RWPE2 (cell line): Measurements from ENCODE around the gene SC5D.

Experiments used
- ATAC-seq: fragments of 200-7000 bp; cut with Tn5 transposase; 3 replicates; pipeline ENCODE4 v1.9.1; 2021; ENCODE audit warnings: low read depth
- DNase-seq: peaks from one replicate; pipeline ENCODE4 v3.0.0-alpha.2; 2020; ENCODE audit warnings: low spot score
- H3K27ac ChIP-seq: fragments of 450-650 bp; 2 replicates; pipeline ENCODE4 v1.5.1; 2017; ENCODE audit warnings: mild to moderate bottlenecking; ENCODE audit not compliant: poor library complexity, severe bottlenecking
- H3K27me3 ChIP-seq: fragments of 250-450 bp; sonication (Bioruptor Pico); 2 replicates; pipeline ENCODE4 v1.5.1; 2021; ENCODE audit warnings: mild to moderate bottlenecking, moderate library complexity; ENCODE audit not compliant: insufficient read depth, poor library complexity, severe bottlenecking
- H3K36me3 ChIP-seq: fragments of 250-450 bp; sonication (Bioruptor Pico); 2 replicates; pipeline ENCODE4 v1.5.1; 2020; ENCODE audit warnings: low read depth, mild to moderate bottlenecking, moderate library complexity
- H3K4me1 ChIP-seq: fragments of 250-450 bp; sonication (Bioruptor Pico); 2 replicates; pipeline ENCODE4 v1.5.1; 2021; ENCODE audit warnings: mild to moderate bottlenecking, moderate library complexity; ENCODE audit not compliant: insufficient read depth, poor library complexity, severe bottlenecking
- H3K4me3 ChIP-seq: fragments of 250-450 bp; sonication (Bioruptor Pico); 2 replicates; pipeline ENCODE4 v1.5.1; 2021; ENCODE audit warnings: mild to moderate bottlenecking, moderate library complexity; ENCODE audit not compliant: severe bottlenecking
- H3K9me3 ChIP-seq: fragments of 250-450 bp; sonication (Bioruptor Pico); 2 replicates; pipeline ENCODE4 v1.5.1; 2021; ENCODE audit warnings: mild to moderate bottlenecking, moderate library complexity; ENCODE audit not compliant: severe bottlenecking
- CTCF ChIP-seq: fragments of 450-650 bp; IDR thresholded peaks from one replicate; pipeline ENCODE4 v1.5.1; 2017; ENCODE audit warnings: mild to moderate bottlenecking, moderate library complexity; ENCODE audit not compliant: poor library complexity, severe bottlenecking

Gene SC5D

GRCh38 chr11:121291896-121292494, 576 bp upstream of the SC5D start:
- no peak for DNase-seq
- H3K9me3 ChIP-seq: no peaks in the 10 kb centered on the region
- ATAC-seq: peak; percentile 4; the same call in 2 of the 3 replicates
- no peaks in the 10 kb centered on the region for H3K27me3 ChIP-seq
- peak overlapping the region; percentile 72 for H3K27ac ChIP-seq
- TF ChIP-seq CTCF: no peak
- H3K36me3 ChIP-seq: peaks cover 12% of the 10 kb centered on the region
- H3K4me3 ChIP-seq: peak overlapping the region; percentile 58
- H3K4me1 ChIP-seq: peaks cover 6% of the 10 kb centered on the region

- peak overlapping the region; percentile 72 for H3K27ac ChIP-seq
Observed at GRCh38 chr11:121293288-121293594, 670 bp downstream of the SC5D start.

GRCh38 chr11:121295246-121296029, 2.9 kb downstream of the SC5D start:
- Histone ChIP-seq H3K4me3 (no peak overlapping the region), H3K4me1 (peaks cover 20% of the 10 kb centered on the region), H3K9me3 (no peaks in the 10 kb centered on the region), H3K36me3 (peaks cover 25% of the 10 kb centered on the region), H3K27ac (no peak overlapping the region), H3K27me3 (no peaks in the 10 kb centered on the region)
- no peak for TF ChIP-seq CTCF
- DNase-seq: no peak
- ATAC-seq: no peak

More at GRCh38 chr11:121293288-121293594, 670 bp downstream of the SC5D start:
- no peak for DNase-seq
- Histone ChIP-seq H3K9me3 (no peaks in the 10 kb centered on the region), H3K4me3 (peak overlapping the region; percentile 58), H3K36me3 (peaks cover 15% of the 10 kb centered on the region), H3K4me1 (peaks cover 6% of the 10 kb centered on the region), H3K27me3 (no peaks in the 10 kb centered on the region)
- no peak; the same call in 1 of the 3 replicates for ATAC-seq
- TF ChIP-seq CTCF: no peak

- Histone ChIP-seq H3K9me3 (no peaks in the 10 kb centered on the region), H3K27ac (peak overlapping the region; percentile 20), H3K4me3 (no peak overlapping the region), H3K27me3 (no peaks in the 10 kb centered on the region), H3K36me3 (peaks cover 25% of the 10 kb centered on the region), H3K4me1 (peaks cover 20% of the 10 kb centered on the region)
- ATAC-seq (no peak), DNase-seq (no peak)
- no peak for TF ChIP-seq CTCF
Observed at GRCh38 chr11:121297872-121298271, 5.3 kb downstream of the SC5D start.

- Histone ChIP-seq H3K9me3 (no peaks in the 10 kb centered on the region), H3K36me3 (peaks cover 34% of the 10 kb centered on the region), H3K27me3 (peaks cover 3% of the 10 kb centered on the region), H3K4me1 (peaks cover 20% of the 10 kb centered on the region), H3K4me3 (no peak overlapping the region), H3K27ac (peak overlapping the region; percentile 20)
- no peak for TF ChIP-seq CTCF
- ATAC-seq (peak; percentile 48; the same call in 2 of the 3 replicates), DNase-seq (no peak)
Observed at GRCh38 chr11:121298774-121299173, 6.2 kb downstream of the SC5D start.
